SK-N-SH (cell line): Measurements from ENCODE around the gene KIF12. TPM values are rescaled to one million over a fixed set of nuclear protein-coding genes. Genes with fewer than 3 reads are reported as not detected.

Source experiments
- CTCF ChIA-PET: fragments of 300-600, 350-600 bp; formaldehyde crosslinking; extraction: SDS; loops from one replicate; lab custom pipeline; 2021; lab: Yijun Ruan, JAX
- POLR2A ChIA-PET: fragments of 350-600 bp; sonication (Branson Sonifier 250); formaldehyde crosslinking; extraction: SDS; loops from one replicate; lab custom pipeline; 2020; ENCODE audit warnings: antibody characterized with exemption, inconsistent platforms; lab: Yijun Ruan, JAX
- DNase-seq: peaks from one replicate; pipeline ENCODE4 v3.0.0; 2012
- H2AFZ ChIP-seq: fragments of 200-600 bp; sonication (generic); 2 replicates; pipeline ENCODE4 v1.8.1; 2016; ENCODE audit warnings: antibody characterized with exemption, mild to moderate bottlenecking, low read depth
- H3F3A ChIP-seq: fragments of 200-600 bp; sonication (generic); replicated peaks from 2 replicates; pipeline ENCODE3; 2016; ENCODE audit warnings: antibody characterized with exemption, mild to moderate bottlenecking; ENCODE audit not compliant: insufficient read depth
- H3K27ac ChIP-seq, 2 experiments: fragments of 200-500 bp in 1 of 2; fragments of 200-600 bp in 1 of 2; sonication (Bioruptor generic) in 1 of 2; sonication (generic), shearing (Covaris generic) in 1 of 2; 2 replicates each; pipeline versions ENCODE4 v1.5.1 to v1.6.1; 2014 to 2016; ENCODE audit warnings: low read depth in 2 of 2, inconsistent platforms in 1 of 2, low read length in 1 of 2, mild to moderate bottlenecking in 1 of 2, mixed read lengths in 1 of 2
- H3K27me3 ChIP-seq: fragments of 200-600 bp; sonication (generic), shearing (Covaris generic); 2 replicates; pipeline ENCODE4 v1.6.1; 2016; ENCODE audit warnings: mixed run types; ENCODE audit not compliant: insufficient read depth
- H3K36me3 ChIP-seq, 2 experiments: fragments of 200-500 bp in 1 of 2; fragments of 200-600 bp in 1 of 2; sonication (Bioruptor generic) in 1 of 2; sonication (generic) in 1 of 2; replicated peaks in 1 of 2; 2 replicates each; pipeline versions ENCODE3 to v1.5.1; 2014 to 2016; ENCODE audit warnings: low read length in 1 of 2, mild to moderate bottlenecking in 1 of 2; ENCODE audit not compliant: insufficient read depth in 2 of 2, control insufficient read depth in 1 of 2
- H3K4me1 ChIP-seq, 2 experiments: fragments of 200-500 bp in 1 of 2; fragments of 200-600 bp in 1 of 2; sonication (Bioruptor generic) in 1 of 2; sonication (generic), shearing (Covaris generic) in 1 of 2; 2 replicates each; pipeline versions ENCODE4 v1.5.1 to v1.6.1; 2014 to 2016; ENCODE audit warnings: low read depth in 1 of 2, low read length in 1 of 2, mixed run types in 1 of 2; ENCODE audit not compliant: insufficient read depth in 2 of 2, control insufficient read depth in 1 of 2
- H3K4me2 ChIP-seq: fragments of 200-600 bp; sonication (generic), shearing (Covaris generic); 2 replicates; pipeline ENCODE4 v1.6.1; 2017; ENCODE audit warnings: mixed run types
- H3K4me3 ChIP-seq, 2 experiments: fragments of 200-500 bp in 1 of 2; fragments of 200-600 bp in 1 of 2; sonication (Bioruptor generic) in 1 of 2; sonication (generic), shearing (Covaris generic) in 1 of 2; 2 replicates each; pipeline versions ENCODE4 v1.5.1 to v1.8.1; 2014 to 2016; ENCODE audit warnings: low read depth in 2 of 2, inconsistent platforms in 1 of 2, low read length in 1 of 2, mild to moderate bottlenecking in 1 of 2, mixed read lengths in 1 of 2, moderate library complexity in 1 of 2
- H3K79me2 ChIP-seq: fragments of 200-600 bp; sonication (generic); 2 replicates; pipeline ENCODE4 v1.8.1; 2017; ENCODE audit warnings: mild to moderate bottlenecking; ENCODE audit not compliant: insufficient read depth
- H3K9ac ChIP-seq: fragments of 200-600 bp; sonication (generic); 2 replicates; pipeline ENCODE4 v1.6.1; 2017; ENCODE audit warnings: mixed run types
- H3K9me2 ChIP-seq: fragments of 200-600 bp; sonication (generic); 2 replicates; pipeline ENCODE4 v1.6.1; 2017; ENCODE audit warnings: mixed run types
- H3K9me3 ChIP-seq: fragments of 200-600 bp; sonication (generic); 2 replicates; pipeline ENCODE4 v1.6.1; 2017; ENCODE audit warnings: mixed run types, mild to moderate bottlenecking, moderate library complexity
- H4K20me1 ChIP-seq: fragments of 200-600 bp; sonication (generic); 2 replicates; pipeline ENCODE4 v1.6.1; 2017; ENCODE audit warnings: mild to moderate bottlenecking, mixed run types; ENCODE audit not compliant: insufficient read depth
- ELF1 ChIP-seq: IDR thresholded peaks from 2 replicates; pipeline ENCODE4 v1.4.0; 2012
- EP300 ChIP-seq, 2 experiments: IDR thresholded peaks; 2 replicates each; pipeline versions ENCODE4 v1.4.0 to v1.6.1; 2012; ENCODE audit warnings: borderline replicate concordance in 1 of 2, low read depth in 1 of 2, low read length in 1 of 2
- FOXJ3 ChIP-seq: sonication (generic); formaldehyde crosslinking; IDR thresholded peaks from 2 replicates; pipeline ENCODE4 v1.5.1; 2020; ENCODE audit warnings: mild to moderate bottlenecking, missing genetic modification reagents
- MAX ChIP-seq: IDR thresholded peaks from 2 replicates; pipeline ENCODE4 v1.4.0; 2012; ENCODE audit warnings: low read depth
- MXI1 ChIP-seq: IDR thresholded peaks from 2 replicates; pipeline ENCODE4 v1.6.1; 2012; ENCODE audit warnings: mild to moderate bottlenecking, low read depth, low read length, improper control_type of control experiment
- NFIC ChIP-seq: IDR thresholded peaks from 2 replicates; pipeline ENCODE4 v1.4.0; 2012; ENCODE audit warnings: borderline replicate concordance
- NRF1 ChIP-seq: IDR thresholded peaks from 2 replicates; pipeline ENCODE4 v1.6.1; 2012; ENCODE audit warnings: low read depth, mild to moderate bottlenecking, low read length
- PBX3 ChIP-seq: IDR thresholded peaks from 2 replicates; pipeline ENCODE4; 2012
- RAD21 ChIP-seq: IDR thresholded peaks from 2 replicates; pipeline ENCODE4 v1.6.1; 2012; ENCODE audit warnings: mild to moderate bottlenecking, low read length
- RCOR1 ChIP-seq: fragments of 150-350 bp; IDR thresholded peaks from 2 replicates; pipeline ENCODE4 v1.6.1; 2017; ENCODE audit warnings: antibody characterized with exemption, low read length
- REST ChIP-seq: IDR thresholded peaks from 2 replicates; pipeline ENCODE4 v1.6.1; 2012; ENCODE audit warnings: mild to moderate bottlenecking, low read depth, low read length, moderate library complexity
- TAF1 ChIP-seq: IDR thresholded peaks from 2 replicates; pipeline ENCODE4 v1.6.1; 2012; ENCODE audit warnings: low read depth, mild to moderate bottlenecking, low read length, moderate library complexity, borderline replicate concordance
- TEAD4 ChIP-seq: IDR thresholded peaks from 2 replicates; pipeline ENCODE4 v1.4.0; 2012; ENCODE audit warnings: mild to moderate bottlenecking, borderline replicate concordance; ENCODE audit not compliant: insufficient read depth
- USF1 ChIP-seq: IDR thresholded peaks from 2 replicates; pipeline ENCODE4 v1.4.0; 2012; ENCODE audit warnings: low read depth, borderline replicate concordance
- USF2 ChIP-seq: fragments of 150-350 bp; IDR thresholded peaks from 2 replicates; pipeline ENCODE4 v1.6.1; 2017; ENCODE audit warnings: antibody characterized with exemption, low read length, low read depth, borderline replicate concordance
- WGBS: methylation state at CpG from one replicate; pipeline ENCODE4 v1.1.6; 2017; ENCODE audit warnings: low lambda C conversion rate; 5-methylcytosine and 5-hydroxymethylcytosine counted together
- polyA plus RNA-seq, 3 experiments: library from polyadenylated mRNA; depleted of rRNA; stranded (reverse); fragments of >200 nt; gene quantifications; 2 replicates each; pipeline ENCODE4 v1.2.3, GENCODE V29; 2012

Gene KIF12
- polyA plus RNA-seq, 1 of the 3 experiments (the other 2 are of a cell fraction), result 0.35 TPM

GRCh38 chr9:114061830-114062474 lies 37.1 kb downstream of the KIF12 start:
- Histone ChIP-seq H3K36me3 (no peaks in the 10 kb centered on the region), H3F3A (no peaks in the 10 kb centered on the region), H3K4me3 (no peak overlapping the region), H3K9me3 (no peaks in the 10 kb centered on the region), H3K79me2 (no peaks in the 10 kb centered on the region), H3K4me1 (no peaks in the 10 kb centered on the region; a peak in 1 of 4 replicates), H3K27me3 (no peaks in the 10 kb centered on the region; the same call in 1 of the 2 replicates), H3K4me2 (no peak overlapping the region), H3K9me2 (no peaks in the 10 kb centered on the region), H3K9ac (no peak overlapping the region), H4K20me1 (no peaks in the 10 kb centered on the region), H3K27ac (no peak overlapping the region), H2AFZ (no peak overlapping the region)
- POLR2A ChIA-PET, result no interaction called here
- DNase-seq, result no peak
- 25% methylated on average over 2 of the region's 4 CpGs for WGBS
- TF ChIP-seq PBX3, result no peak
- TF ChIP-seq ELF1, result no peak
- no peak for TF ChIP-seq REST
- no peak for TF ChIP-seq NRF1
- TF ChIP-seq NFIC, result no peak
- no peak for TF ChIP-seq FOXJ3 (CRISPR knock-in tag)
- no peak for TF ChIP-seq RAD21
- no peak for TF ChIP-seq TAF1
- no peak for TF ChIP-seq MXI1
- TF ChIP-seq MAX, result no peak
- TF ChIP-seq RCOR1, result no peak
- CTCF ChIA-PET, result interaction anchor here (0.7 to 1.6 kb wide), 3 partner anchors 21 to 22 kb away, joined by 3 to 5 read pairs (median 4); no protein-coding TSS in a partner anchor

DNA sequence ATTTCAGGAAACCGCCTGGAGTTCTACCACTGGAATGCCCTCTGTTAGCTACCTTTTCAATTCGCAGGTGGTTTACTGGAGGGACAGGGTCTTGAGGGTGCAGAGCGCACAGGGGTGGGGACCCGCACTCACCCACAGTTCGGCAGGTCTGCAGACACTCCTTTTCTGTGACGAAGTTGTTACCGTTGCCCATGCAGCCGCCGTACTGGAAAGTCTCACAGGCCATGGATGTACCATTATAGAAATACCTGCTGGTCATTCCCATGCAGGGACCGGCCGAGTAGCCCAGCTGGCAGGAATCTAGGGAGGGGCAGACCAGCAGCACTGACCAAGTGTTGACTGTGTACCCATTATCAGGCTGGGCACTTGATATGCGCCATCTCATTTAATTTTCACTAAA lies 37.8 kb downstream of the KIF12 start:
- Histone ChIP-seq H3K27ac (no peak overlapping the region), H3K79me2 (no peaks in the 10 kb centered on the region), H3K4me1 (no peaks in the 10 kb centered on the region; a peak in 1 of 4 replicates)
- TF ChIP-seq EP300 (IDR thresholded peaks at IDR 0.05; ENCODE audit: borderline replicate concordance in 1 of 2, low read depth in 1 of 2, low read length in 1 of 2), result no peak
- no peak for TF ChIP-seq ELF1
- TF ChIP-seq USF2, result no peak
- no peak for TF ChIP-seq USF1
- TF ChIP-seq FOXJ3 (CRISPR knock-in tag), result no peak
- TF ChIP-seq TEAD4, result no peak
- no peak for TF ChIP-seq REST
- TF ChIP-seq MXI1, result no peak
- TF ChIP-seq, all 33 proteins: peak for 0
- ChIA-PET POLR2A (no interaction called here), CTCF (interaction anchor here (0.7 to 1.5 kb wide), 2 partner anchors 21 to 23 kb away, joined by 3 to 4 read pairs; no protein-coding TSS in a partner anchor)
- Histone ChIP-seq H2AFZ (no peak overlapping the region), H3K36me3 (no peaks in the 10 kb centered on the region), H3K9me3 (no peaks in the 10 kb centered on the region), H3K27me3 (no peaks in the 10 kb centered on the region; the same call in 1 of the 2 replicates), H3K9ac (no peak overlapping the region), H4K20me1 (no peaks in the 10 kb centered on the region), H3K9me2 (no peaks in the 10 kb centered on the region), H3K4me2 (no peak overlapping the region), H3F3A (no peaks in the 10 kb centered on the region), H3K4me3 (no peak overlapping the region)
- DNase-seq, result no peak
- 95% methylated on average over 12 of the region's 12 CpGs for WGBS
